SK-N-MC (cell line): Measurements from ENCODE around the gene KIF7.

Experiments used
- EZH2 ChIP-seq: fragments of 200-600 bp; sonication (generic); IDR thresholded peaks from one replicate; pipeline ENCODE4 v1.6.1; 2017; ENCODE audit warnings: antibody characterized with exemption
- POLR2AphosphoS5 ChIP-seq: IDR thresholded peaks from 2 replicates; pipeline ENCODE4 v1.6.1; 2012; ENCODE audit warnings: mild to moderate bottlenecking, low read depth, low read length, borderline replicate concordance

- TF ChIP-seq EZH2 (no peak), POLR2AphosphoS5 (no peak; the same call in 1 of the 2 replicates)
Measured at GRCh38 chr15:89628806-89629715, 26.2 kb downstream of the KIF7 start.
